8988T (cell line): Measurements from ENCODE around the gene EPM2A.
"Not testable (repeated sequence)": the region's sequence is repeated elsewhere in the genome, so short reads cannot be mapped to it uniquely, and the experiment has no call there.

ENCODE experiments used
- DNase-seq: peaks from one replicate; pipeline ENCODE4 v3.0.0; 2011

EPM2A gene

DNA sequence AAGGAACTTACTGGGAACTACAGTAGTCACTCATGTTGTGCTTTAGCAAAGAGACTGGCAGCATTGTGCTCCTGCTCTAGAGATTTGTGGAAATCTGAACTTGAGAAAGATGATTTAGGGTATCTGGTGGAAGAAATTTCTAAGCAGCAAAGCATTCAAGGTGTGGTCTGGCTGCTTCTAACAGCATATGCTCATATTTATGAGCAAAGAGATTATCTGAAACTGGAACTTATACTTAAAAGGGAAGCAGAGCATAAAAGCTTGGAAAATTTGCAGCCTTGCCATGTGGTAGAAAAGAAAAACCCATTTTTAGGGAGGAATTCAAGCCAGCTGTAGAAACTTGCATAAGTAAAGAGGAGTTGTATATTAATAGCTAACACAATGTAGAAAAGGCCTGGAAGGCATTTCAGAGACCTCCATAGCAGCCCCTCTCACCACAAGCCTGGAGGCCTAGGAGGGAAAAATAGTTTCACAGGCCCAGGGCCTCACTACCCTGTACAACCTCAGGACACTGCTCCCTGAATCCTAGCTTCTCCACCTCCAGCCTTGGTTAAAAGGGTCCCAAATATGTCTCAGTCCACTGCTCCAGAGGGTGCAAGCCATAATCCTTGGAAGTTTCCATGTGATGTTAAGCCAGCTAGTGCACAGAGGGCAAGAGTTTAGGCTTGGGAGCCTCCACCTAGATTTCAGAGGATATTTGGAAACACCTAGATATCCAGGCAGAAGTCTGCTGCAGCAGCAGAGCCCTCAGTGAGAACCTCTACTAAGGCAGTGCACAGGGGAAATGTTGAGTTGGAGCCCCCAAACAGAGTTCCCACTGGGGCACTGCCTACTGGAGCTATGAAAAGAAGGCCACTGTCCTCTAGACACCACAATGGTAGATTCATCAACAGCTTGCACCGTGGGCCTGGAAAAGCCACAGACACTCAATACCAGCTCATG lies 6.6 kb downstream of the EPM2A start:
- no peak for DNase-seq

DNA sequence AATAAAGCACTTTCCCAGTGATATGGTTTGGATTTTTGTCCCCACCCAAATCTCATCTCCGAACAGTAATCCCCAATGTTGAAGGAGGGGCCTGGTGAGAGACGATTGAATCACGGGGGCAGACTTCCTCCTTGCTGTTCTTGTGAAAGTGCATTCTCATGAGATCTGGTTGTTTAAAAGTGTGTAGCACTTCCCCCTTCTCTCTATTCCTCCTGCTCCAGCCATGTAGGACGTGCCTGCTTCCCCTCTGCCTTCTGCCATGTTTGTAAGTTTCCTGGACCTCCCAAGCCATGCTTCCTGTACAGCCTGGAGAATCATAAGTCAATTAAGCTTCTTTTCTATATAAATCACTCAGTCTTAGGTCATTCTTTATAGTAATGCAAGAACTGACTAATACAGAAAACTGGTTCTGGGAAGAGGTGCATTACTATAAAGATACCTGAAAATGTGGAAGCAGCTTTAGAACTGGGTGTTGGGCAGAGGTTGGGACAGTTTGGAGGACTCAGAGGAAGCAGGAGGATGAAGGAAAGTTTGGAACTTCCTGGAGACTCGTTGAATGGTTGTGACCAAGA lies 7.4 kb downstream of the EPM2A start:
- no peak for DNase-seq

DNA sequence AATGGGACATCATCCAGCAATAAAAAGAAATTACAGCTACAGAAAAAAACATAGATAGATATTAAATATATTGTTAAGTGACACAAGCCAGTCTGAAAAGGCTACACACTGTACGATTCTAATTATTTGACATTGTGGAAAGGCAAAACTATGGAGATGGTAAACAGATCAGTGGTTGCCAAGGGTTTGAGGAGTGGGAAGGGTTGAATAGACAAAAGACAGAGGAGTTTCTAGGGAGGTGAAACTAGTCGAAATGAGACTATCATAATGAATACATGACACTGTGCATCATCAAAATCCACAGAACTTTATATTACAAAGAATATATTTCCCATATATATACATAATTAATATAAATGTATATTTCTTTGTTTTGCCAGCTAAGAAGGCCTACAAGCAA lies 9.8 kb downstream of the EPM2A start:
- no peak for DNase-seq

- DNase-seq, result no peak
These were observed 11.7 kb downstream of the EPM2A start for GRCh38 chr6:145723646-145724045.

DNA sequence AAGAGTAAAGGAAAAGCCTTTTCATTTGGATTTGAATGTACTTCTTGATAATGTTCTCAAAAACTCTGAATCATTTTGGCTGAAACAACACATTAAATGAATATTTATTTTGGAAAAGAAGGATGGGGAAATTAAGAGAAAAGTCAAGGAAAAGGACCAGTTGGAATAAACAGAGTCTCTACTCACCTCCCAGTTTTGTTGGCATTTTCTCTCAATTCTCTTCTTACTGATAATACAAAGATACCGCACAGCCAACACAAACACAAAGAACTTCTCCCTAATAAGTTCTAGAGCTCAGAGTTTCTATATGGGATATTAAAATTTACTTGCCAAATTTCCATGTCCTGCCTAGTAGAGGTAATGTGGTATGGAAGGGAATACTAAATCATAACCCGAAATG lies 13.1 kb downstream of the EPM2A start:
- no peak for DNase-seq

DNA sequence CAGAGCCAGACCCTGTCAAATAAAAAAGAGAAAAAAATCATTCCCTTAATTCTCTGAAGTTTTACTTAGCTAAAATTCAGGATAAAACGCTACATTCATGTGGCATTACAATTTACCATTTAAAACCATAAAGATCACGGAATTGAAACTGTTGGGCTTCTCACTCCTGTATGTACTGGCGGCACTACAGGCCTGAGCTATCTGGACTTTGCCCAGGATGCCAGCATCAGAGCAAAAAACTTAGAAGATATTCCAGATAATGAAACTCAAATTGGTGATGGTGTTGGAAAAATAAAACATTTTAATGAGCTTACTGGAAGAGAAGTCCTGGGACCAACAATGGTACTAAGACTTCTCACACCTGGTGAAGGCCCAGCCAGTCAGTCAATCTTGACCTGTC lies 14.2 kb downstream of the EPM2A start:
- DNase-seq, result no peak

DNA sequence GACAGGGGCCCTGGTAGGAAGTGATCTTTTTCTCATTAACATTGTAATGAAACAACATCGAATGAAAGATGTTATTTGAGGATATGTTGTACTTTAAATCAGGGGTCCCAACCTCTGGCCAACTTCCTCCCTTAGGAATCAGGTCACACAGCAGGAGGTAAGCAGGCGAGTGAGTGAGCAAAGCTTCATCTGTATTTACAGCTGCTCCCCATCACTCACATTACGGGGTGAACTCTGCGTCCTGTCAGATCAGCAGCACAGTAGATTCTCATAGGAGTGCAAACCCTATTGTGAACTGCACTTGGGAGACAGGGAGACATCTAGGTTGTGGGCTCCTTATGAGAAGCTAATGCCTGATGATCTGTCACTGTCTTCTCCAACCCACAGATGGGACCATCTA lies 19.9 kb downstream of the EPM2A start:
- no peak for DNase-seq

DNA sequence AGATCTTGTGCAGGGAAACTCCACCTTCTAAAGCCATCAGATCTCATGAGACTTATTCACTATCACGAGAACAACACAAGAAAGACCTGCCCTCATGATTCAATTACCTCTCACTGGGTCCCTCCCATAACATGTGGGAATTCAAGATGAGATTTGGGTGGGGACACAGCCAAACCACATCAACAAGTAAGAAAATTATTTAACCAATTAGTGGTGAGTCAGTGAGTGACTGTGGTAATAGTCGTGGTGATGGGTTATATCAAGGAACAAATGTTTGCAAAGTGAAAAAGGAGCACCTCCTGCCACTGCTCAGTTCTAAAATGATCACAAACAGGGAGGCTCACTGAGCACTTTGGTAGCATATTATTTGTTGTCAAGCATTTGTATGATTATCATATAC lies 20.6 kb downstream of the EPM2A start:
- no peak for DNase-seq

- no peak for DNase-seq
These were observed 21.5 kb downstream of the EPM2A start for GRCh38 chr6:145713773-145714172.

DNA sequence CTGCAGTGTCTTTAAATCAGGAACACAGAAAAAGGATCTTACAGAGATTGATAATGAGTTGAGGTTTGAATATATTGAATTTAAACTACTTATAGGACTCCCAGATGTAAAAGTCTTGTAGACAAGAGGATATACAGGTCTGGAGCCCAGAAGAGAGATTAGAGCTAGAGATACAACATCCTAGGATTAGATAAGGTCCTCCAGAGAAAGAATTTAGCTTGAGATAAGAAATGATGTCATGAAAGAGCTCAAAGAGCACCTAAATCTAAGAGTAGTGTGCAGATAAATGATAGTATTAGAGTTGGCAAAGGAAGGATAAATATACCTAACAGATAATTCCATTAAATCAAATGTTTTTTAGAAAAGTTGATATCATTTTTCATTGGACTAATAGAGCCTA lies 23.9 kb downstream of the EPM2A start:
- no peak for DNase-seq

GRCh38 chr6:145707397-145707796 lies 27.9 kb downstream of the EPM2A start:
- no peak for DNase-seq

- DNase-seq, result no peak
These were observed 29.8 kb downstream of the EPM2A start for GRCh38 chr6:145705561-145705960.

DNA sequence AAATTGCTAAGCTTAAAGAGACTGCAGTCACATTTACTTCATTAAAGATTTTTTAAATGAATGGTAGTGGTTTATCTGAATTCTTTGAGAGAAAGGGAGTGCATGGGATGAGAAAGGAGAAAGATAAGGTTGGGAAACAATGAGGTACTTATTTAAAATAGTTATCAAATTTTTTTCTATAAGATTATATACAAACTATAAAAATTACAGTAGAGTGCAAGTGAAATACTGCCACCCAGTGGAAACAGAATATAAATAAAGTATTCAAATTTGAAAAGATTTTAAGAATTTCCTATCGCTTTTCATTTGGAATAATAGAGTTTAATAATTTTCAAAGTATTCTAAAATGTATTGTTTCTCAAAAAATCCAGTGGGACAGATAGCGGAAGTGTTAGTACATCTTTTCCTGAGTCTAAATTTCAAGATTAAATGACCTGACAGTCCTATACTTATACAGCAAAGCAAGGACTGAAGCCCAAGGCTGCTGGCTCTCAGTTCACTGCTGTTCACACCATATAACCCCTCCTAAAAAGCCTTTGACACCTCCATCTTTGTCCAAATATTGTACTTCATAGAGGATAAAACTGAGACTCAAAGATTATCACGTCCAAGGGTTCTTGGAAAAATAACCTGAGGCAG lies 31.1 kb downstream of the EPM2A start:
- DNase-seq, result no peak

GRCh38 chr6:145699462-145699861 lies 35.9 kb downstream of the EPM2A start:
- DNase-seq, result no peak

- not testable (repeated sequence) for DNase-seq
These were observed 37.9 kb downstream of the EPM2A start for GRCh38 chr6:145697401-145697800.

- no peak for DNase-seq
These were observed 41.1 kb downstream of the EPM2A start for GRCh38 chr6:145694083-145694737.

- DNase-seq, result no peak
These were observed 44.4 kb downstream of the EPM2A start for GRCh38 chr6:145690969-145691368.

DNA sequence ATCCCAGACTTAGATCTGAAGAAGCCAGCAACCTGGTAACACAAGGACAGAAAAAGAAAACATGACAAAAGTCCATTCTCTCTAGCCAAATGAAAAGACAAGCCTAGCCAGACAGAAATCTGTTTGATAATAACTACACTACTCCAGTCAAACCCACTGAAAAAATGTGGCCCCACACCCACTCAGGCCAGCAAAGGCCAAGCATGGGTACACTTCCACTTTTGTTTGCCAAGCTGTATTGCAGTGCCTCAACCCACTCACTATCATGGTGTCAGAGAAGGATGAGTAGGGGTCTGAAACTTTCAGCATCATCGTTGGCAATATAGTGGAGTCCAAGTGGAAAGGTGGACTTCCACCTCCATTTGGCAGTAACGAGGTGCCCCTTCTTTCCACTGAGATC lies 45.8 kb downstream of the EPM2A start:
- DNase-seq, result no peak

DNA sequence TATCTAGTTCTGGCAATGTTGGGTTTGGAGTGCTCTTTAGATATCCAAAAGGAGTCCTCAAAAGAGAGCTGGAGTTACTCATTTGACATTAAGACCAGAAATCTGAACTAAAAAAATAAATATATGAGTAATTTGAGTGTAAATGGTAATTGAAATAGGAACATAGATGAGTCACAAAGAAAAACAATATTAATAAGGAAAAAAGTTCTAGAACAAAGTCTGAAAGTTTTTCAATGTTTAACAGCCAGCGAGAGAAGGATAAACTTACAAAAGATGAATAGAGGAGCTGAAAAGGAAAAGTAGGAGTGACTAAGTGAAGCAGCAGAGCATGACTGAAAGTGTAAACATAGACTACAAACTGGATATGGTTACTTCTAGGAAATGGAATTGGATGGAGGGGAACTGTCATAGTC lies 46.8 kb downstream of the EPM2A start:
- no peak for DNase-seq

- no peak for DNase-seq
These were observed 49.4 kb downstream of the EPM2A start for GRCh38 chr6:145685932-145686331.

GRCh38 chr6:145681965-145682364 lies 53.4 kb downstream of the EPM2A start:
- DNase-seq, result no peak

DNA sequence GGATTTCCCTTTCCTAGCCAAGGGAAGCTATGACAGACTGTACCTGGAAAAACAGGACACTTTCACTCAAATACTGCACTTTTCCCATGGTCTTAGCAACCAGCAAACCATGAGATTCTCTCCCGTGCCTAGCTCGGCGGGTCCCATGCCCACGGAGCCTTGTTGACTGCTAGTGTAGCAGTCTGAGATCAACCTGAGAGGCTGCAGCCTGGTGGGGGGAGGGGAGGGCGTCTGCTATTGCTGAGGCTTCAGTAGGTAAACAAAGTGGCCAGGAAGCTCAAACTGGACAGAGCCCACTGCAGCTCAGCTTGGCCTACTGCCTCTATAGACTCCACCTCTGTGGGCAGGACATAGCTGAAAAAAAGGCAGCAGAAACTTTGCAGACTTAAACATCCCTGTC lies 61.8 kb downstream of the EPM2A start:
- no peak for DNase-seq

GRCh38 chr6:145670311-145670710 lies 65.0 kb downstream of the EPM2A start:
- DNase-seq, result no peak

- no peak for DNase-seq
These were observed 65.7 kb downstream of the EPM2A start for GRCh38 chr6:145669627-145670034.
